ENCODE measurements around the gene AQP1. TPM values are rescaled to one million over a fixed set of nuclear protein-coding genes. Genes with fewer than 3 reads are reported as not detected.

The AQP1 gene
- total and polyA plus RNA-seq, 10 of the 15 experiments (the other 5 are each of a cell fraction or from before 2014, with no cell fraction given) = 0.03 to 0.64 TPM; not detected in 8

DNA sequence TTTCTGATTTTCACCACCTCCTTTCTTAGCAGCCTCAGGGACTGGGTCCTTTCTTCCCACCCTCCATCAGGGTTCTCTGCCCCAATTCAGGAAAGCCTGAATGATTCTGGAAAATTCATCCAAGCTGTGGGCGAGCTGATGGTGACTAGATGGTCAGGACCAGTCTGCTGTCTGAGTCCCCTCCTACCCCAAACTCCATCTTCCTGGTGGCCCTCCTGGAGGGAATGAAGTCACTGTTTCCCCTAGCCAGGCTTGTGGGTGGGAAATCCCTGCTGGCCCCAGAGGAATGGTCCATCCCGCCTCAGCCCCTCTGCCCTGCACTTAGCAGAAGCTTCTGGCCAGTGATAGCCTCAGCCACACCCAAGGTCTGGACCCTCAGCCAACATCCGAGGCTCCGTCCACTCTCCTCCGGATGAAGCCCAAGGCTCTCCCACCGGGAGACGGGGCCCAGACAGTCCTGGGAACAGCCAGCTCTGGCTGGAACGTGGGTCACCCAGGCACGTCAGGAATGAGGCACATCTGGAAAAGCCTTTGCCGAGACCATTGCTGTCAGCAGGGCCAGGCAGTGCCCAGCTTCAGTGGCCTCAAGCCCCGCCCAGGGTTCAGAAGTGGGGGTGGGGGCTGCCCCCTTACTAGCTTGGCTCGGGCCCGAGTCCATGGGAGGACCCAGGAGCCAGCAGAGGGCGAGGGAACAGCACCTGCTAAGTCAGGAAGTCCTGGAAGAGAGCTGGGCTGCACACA is 4.0 kb upstream of the AQP1 start (continued):
- TF ChIP-seq, protein P1, sequence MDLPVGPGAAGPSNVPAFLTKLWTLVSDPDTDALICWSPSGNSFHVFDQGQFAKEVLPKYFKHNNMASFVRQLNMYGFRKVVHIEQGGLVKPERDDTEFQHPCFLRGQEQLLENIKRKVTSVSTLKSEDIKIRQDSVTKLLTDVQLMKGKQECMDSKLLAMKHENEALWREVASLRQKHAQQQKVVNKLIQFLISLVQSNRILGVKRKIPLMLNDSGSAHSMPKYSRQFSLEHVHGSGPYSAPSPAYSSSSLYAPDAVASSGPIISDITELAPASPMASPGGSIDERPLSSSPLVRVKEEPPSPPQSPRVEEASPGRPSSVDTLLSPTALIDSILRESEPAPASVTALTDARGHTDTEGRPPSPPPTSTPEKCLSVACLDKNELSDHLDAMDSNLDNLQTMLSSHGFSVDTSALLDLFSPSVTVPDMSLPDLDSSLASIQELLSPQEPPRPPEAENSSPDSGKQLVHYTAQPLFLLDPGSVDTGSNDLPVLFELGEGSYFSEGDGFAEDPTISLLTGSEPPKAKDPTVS (IDR thresholded peaks at IDR 0.05; ENCODE audit: low read depth, low read length) = no peak
- no peak for TF ChIP-seq TAF1 (IDR thresholded peaks at IDR 0.05; ENCODE audit: borderline replicate concordance, low read depth, low read length)

DNA sequence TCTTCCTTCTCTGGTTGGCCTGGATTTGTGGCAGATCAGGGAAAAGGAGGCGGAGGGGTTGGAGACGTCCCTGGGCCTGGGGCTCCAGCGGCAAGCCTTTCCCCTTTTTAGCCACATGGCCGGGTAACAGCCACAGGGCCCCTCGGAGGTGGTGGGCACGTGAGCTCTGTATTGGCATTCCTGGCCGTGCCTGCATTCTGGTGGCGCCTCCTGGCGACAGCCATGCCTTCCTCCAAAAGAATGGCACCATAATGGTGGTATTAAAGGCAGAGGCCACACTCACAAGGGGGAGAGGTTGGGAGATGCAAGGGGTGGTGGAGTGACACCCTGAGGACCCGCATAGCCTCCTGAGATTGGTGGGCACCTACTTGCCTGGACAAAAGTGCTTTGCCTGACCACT is 3.0 kb upstream of the AQP1 start:
- 16% methylated on average over 9 of the region's 10 CpGs for WGBS (ENCODE audit: insufficient coverage, insufficient replicate concordance, low lambda C conversion rate, missing lambda C conversion rate)
- ChIA-PET CTCF (interaction anchor here (0.9 to 1.5 kb wide), 4 partner anchors 65 to 161 kb away, joined by 3 to 7 read pairs (median 4); no protein-coding TSS in a partner anchor), POLR2A (no interaction called here), SMC1A (ENCODE audit: uncharacterized antibody, unreplicated experiment) (no interaction called here), RAD21 (ENCODE audit: unreplicated experiment) (interaction anchor here (0.7 to 1.3 kb wide), 2 partner anchors 109 to 200 kb away, joined by 3 to 4 read pairs; no protein-coding TSS in a partner anchor)
- Histone ChIP-seq H3K4me2 (ENCODE audit: control insufficient read depth, insufficient read depth) (no peak overlapping the region), H4K20me1 (ENCODE audit: control insufficient read depth, insufficient read depth) (no peaks in the 10 kb centered on the region), H2AFZ (ENCODE audit: control insufficient read depth, low read depth, low read length) (no peak overlapping the region), H3K9me3 (replicated peaks; ENCODE audit: control insufficient read depth, insufficient read depth, low read length) (no peaks in the 10 kb centered on the region), H3K36me3 (ENCODE audit: control insufficient read depth in 2 of 2, insufficient read depth in 2 of 2, low read length in 1 of 2) (no peaks in the 10 kb centered on the region), H3K4me1 (ENCODE audit: control insufficient read depth, insufficient read depth, low read length) (no peaks in the 10 kb centered on the region), H3K9ac (ENCODE audit: control insufficient read depth, insufficient read depth, low read length) (no peak overlapping the region), H3K27ac (ENCODE audit: control insufficient read depth, insufficient read depth) (no peak overlapping the region), H3K4me3 (no peak overlapping the region), H3K27me3 (replicated peaks in 1 of 2; ENCODE audit: control insufficient read depth in 2 of 2, insufficient read depth in 2 of 2, low read length in 1 of 2) (no peaks in the 10 kb centered on the region), H3K79me2 (ENCODE audit: control insufficient read depth, insufficient read depth, low read length) (no peaks in the 10 kb centered on the region)
- DNase-seq (ENCODE audit: low read depth, low spot score) (no peak), FAIRE-seq (no peak), ATAC-seq (peak; percentile 34)
- no TSS peak for BruUV-seq (replicated peaks)
- intact Hi-C loops (cut with micrococcal nuclease; ENCODE audit: unreplicated experiment) (no loop called here), in situ Hi-C loops (cut with MboI) (no loop called here)
- 0 out of 2 replicates have a peak, but pooled peaks have one; percentile 10 for TF ChIP-seq SMC3 (IDR thresholded peaks at IDR 0.05; ENCODE audit: borderline replicate concordance, low read length)
- no peak for TF ChIP-seq EZH2 (IDR thresholded peaks at IDR 0.05; ENCODE audit: borderline replicate concordance, control insufficient read depth, low read depth, low read length)
- peak in 1 of 2 experiments; percentile 51; a peak in 1 of 4 replicates for TF ChIP-seq BHLHE40 (IDR thresholded peaks at IDR 0.05; ENCODE audit: borderline replicate concordance in 1 of 2, low read depth in 2 of 2, low read length in 1 of 2)
- TF ChIP-seq TARDBP (IDR thresholded peaks at IDR 0.05; ENCODE audit: borderline replicate concordance) = no peak
- TF ChIP-seq, protein P2, sequence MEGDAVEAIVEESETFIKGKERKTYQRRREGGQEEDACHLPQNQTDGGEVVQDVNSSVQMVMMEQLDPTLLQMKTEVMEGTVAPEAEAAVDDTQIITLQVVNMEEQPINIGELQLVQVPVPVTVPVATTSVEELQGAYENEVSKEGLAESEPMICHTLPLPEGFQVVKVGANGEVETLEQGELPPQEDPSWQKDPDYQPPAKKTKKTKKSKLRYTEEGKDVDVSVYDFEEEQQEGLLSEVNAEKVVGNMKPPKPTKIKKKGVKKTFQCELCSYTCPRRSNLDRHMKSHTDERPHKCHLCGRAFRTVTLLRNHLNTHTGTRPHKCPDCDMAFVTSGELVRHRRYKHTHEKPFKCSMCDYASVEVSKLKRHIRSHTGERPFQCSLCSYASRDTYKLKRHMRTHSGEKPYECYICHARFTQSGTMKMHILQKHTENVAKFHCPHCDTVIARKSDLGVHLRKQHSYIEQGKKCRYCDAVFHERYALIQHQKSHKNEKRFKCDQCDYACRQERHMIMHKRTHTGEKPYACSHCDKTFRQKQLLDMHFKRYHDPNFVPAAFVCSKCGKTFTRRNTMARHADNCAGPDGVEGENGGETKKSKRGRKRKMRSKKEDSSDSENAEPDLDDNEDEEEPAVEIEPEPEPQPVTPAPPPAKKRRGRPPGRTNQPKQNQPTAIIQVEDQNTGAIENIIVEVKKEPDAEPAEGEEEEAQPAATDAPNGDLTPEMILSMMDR (IDR thresholded peaks at IDR 0.05 in 2 of 3, conservative IDR thresholded peaks at IDR 0.05 in 1 of 3; ENCODE audit: control insufficient read depth in 2 of 3, extremely low read depth in 1 of 3, insufficient read depth in 1 of 3, low read depth in 3 of 3, low read length in 3 of 3) = peak in 2 of 3 experiments; percentile 13 to 16; a peak in 1 of 6 replicates
